GM19099 (cell line): ENCODE data around the gene DACT3.
A peak's percentile ranks its signal among the peaks of the same experiment; 100 is the strongest.

ENCODE experiments used
- POLR2A ChIP-seq: IDR thresholded peaks from 3 replicates; pipeline ENCODE4 v1.6.1; 2011; ENCODE audit warnings: low read depth; ENCODE audit not compliant: insufficient read length; ENCODE audit errors: extremely low read depth

Gene DACT3

DNA sequence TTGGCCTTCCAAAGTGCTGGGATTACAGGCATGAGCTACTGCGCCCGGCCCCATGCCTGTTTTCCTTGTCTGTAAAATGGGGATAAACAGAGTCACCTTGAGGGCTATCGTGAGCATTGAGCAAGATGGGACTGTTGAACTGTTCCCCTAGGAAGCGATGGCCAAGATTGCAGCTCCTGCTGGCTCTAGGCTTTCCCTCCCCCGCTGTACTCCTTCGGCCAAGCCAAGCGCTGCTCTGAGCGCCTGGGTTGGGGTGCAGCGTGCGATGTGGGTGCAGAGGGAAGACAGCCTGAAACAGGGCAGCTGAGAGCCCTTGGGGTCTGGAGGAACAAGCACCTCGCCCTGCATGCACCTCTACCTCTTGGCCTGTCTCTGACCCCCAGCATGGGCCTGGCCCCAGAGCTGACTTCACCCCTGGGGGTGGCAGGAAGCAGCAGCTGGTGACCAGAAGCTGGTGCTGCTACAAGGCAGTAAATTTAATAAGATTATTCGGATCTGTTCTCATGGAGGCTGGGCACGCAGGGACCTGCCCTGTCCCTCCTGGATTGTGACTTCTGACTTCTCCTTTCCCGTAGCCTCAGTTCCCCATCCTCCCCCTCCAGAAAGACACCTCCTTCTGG is 30.3 kb downstream of the DACT3 start:
- TF ChIP-seq POLR2A = no peak

DNA sequence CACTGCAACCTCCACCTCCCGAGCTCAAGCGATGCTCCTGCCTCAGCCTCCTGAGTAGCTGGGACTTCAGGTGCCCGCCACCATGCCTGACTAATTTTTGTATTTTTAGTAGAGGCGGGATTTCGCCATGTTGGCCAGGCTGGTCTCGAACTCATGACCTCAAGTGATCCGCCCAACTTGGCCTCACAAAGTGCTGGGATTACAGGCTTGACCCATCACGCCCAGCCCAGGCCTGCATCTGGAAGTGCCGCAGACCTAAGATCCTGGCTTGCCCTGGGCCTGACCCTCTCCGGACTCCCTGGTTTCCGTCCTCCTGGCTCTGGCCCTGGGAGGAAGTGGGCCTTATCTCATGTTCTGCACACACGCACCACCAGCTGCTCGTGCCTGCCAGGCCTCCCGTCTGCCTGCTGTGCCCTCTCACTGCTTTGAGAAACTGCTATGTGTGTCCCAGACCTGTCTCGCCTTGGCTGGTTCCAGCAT is 31.4 kb downstream of the DACT3 start:
- no peak for TF ChIP-seq POLR2A

DNA sequence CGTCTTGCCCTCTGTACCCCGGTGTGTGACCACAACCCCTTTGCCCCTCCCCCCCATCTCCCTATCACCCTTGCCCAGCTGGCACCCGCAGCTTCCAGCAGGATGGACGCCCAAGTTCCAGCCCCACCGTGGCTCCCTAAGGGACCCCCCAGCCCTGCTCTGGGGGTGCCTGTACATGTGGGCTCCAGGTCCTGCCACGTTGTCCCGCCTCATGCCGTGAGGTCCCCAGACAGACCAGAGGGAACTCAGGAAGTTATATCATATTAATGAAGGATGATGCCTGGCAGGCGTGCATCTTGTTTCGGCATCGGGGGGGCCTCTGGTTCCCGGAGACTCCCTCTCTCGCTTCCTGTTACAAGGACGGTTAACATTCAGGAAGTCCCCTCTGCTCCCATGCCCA is 34.5 kb downstream of the DACT3 start:
- TF ChIP-seq POLR2A = no peak

DNA sequence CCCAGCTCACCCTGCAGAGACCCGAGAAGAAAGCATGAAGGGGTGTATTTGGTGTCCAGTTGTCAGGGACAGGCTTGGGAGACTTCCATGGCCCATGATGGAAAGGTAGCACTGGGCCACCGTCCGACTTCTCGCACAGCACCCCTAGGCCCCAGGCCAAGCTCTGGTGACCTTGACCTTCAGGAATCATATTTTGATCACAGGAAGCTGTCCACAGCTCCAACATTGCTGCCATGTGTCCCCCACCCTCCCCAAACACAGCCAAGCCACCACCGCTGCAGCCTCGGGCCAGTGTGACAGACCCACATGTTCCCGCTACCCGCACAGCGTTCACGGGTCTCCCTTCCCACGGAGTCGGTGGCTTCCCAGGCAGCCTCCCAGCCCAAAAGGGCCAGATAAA is 35.3 kb downstream of the DACT3 start:
- no peak for TF ChIP-seq POLR2A

DNA sequence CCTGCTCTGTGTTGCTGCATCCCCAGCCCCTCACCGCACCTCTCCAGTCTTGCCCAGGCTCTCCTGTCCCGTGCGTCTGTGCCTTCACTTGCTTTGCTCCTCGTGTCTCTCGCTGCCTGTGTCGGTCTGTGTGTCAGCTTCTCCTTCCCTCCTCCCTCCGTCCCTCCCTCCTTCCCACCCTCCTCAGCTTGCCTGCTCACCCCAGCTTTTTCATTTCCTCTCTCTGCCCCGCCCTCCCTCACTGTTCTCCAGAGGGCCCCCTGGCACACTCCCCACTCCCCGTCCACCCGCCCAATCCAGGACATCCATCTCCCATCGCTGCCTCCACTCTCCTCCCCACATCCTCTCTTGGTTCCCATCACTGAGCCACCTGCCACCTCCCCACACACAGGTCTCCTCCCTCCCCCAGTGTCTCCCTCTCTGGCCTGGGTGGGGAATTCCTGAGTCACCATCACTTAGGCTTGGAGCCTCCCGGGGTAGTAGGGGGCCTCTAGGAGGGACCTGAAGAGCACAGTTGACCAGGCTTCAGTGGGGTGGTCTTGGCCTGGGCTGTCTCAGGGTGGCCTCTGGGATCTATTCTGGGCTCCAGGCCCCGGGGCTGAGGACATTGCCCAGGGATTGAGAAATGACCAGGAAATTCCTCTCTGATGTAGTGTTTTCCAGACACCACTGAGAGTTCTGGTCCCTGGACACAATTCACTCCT is 35.9 kb downstream of the DACT3 start, which contains the start of gene PTGIR:
Gene PTGIR, minus strand, starts transcription at position 132 of the 704 bp plus-strand sequence. CDS start 864 bp downstream, outside the sequence.
- peak; percentile 30 for TF ChIP-seq POLR2A

DNA sequence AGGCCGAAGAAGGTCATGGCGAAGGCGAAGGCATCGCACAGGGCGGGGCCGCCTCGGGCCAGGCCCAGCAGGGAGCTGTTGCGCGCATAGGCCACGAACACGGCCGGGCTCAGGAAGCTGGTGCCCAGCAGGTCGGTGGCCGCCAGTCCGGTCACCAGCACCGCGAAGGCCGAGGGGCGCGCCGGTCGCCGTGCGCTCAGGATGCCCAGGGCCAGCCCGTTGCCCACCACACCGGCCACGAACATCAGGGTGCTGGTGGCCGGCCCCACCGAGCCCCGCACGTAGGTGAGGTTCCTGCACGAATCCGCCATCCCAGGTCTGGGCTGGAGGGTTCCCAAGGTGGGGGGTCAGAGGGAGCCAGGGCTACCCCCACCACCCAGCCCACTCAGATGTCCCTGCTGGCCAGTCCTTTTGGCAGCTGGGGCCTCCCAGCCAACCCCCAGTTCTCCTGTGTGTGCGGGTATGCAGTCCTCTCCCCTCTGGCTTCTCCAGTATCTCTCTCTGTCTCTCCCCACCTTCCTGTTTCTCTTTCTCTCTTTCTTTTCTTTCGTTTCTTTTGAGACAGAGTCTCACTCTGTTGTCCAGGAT is 37.0 kb downstream of the DACT3 start:
- no peak for TF ChIP-seq POLR2A

DNA sequence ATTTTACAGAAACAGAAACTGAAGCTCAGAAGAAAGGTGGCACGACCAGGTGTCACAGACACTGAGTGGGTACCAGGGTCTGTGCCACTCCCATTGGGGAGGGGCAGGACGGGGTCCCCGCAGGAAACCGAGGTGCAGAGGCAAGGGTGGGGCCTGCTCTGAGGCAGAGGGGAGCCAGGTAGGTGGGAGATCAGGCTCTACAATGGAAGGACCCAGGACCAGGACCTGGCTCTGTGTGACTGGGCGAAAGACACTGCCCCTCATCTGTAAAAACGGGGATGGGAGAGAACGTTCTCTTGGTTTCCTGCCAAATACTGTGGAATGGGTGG is 38.9 kb downstream of the DACT3 start:
- no peak for TF ChIP-seq POLR2A

DNA sequence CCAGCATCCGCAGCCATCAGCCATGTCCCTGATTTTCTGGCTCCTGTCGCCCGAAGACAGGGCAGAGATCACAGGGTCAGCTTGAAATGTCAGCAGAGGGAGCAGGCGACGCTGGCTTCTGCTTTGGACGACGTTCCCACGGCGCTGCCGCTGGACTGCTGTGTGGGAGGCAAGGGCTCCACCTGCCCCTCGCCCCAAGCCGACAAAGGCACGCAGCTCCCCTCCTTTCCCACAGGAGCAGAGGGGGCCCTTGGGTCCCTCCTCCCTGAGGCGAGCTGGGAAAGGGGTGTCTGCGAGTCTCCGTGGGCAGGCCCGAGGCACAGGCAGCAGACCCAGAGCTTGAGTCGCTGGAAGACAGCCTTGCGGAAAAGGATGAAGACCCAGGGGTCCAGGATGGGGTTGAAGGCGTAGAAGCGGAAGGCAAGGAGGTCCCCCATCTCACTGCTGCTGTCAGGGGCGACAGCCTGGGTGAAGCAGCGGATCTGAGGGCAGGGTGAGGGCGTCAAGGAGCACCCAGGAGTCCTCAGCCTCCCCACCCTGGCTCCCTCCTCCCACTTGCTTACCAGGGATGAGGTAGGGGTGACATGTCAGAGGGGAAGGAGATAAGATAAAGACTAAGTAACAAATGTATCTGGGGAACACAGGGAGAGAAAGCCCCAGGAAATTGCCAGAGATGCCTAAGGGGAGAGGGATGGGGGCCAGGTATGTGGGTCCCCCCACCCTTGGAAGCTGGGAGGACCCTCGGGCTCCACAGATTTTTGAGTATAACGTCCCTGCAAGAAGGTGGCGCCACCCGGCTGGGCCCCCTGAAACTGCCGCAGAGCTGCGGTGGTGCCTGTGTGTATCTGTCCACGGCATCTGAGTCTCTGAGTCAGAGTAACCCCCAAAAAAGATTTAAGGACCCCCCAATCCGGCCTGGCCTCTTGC is 39.5 kb downstream of the DACT3 start:
- no peak for TF ChIP-seq POLR2A

DNA sequence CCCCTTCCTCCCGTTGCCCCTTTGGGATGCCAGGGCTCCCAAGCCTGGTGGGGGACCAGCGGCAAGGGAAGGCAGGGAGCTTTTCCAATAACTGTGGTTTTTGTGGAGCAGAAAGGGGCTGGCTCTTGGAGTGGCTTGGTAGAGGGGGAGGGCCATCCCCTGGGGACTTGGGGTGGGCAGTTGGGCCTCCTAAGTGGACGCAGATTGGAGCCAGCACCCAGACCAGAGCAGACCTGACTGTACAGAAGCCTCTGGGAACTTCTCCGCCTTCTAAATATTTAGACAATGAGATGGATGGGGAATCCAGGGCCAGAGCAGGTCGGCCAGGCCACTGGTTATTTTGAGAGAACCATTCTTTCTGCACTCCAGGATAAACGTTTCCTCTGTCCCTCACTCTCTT is 40.3 kb downstream of the DACT3 start:
- no peak for TF ChIP-seq POLR2A

DNA sequence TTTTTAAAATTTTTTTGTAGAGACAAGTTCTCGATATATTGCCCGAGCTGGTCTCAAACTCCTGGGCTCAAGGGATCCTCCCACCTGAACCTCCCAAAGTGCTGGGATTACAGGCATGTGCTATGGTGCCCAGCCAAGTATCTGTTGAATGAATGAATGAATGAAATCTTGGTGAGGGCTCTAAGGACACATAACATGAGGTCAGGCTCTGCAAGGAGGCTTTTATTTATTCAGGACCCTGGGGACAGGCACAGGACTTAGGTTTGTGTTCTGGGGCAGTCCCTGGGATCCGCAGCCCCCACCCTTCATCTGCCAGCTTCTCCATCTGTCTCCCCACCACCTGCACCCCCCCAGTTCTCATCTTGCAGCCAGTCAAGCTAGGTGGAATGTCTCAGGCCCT is 40.7 kb downstream of the DACT3 start:
- TF ChIP-seq POLR2A = no peak

DNA sequence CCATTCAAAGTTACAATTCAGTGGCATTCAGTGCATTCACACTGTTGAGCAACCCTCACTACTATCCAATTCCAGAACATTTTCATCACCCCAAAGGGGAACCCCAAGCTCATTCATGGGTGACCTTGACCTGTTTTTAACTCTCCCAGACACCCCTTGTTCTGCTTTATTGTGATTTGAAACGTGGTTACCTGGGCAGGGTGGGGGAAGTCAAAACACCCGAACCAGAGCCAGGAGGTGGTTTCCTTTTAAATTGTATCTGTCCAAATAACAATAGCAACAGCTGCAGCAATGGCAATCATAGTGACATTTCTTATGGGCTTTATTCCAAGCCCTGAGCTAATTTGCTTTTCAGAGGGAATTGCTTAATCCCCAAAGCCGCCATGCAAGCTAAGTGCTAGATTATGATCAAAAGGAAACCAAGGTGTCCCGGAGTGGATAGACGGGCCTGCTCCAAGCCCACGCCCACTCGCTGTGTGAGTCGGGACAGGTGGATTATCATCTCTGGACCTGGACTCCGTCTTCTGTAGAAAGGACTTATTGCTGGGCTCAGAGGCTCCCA is 42.2 kb downstream of the DACT3 start:
- no peak for TF ChIP-seq POLR2A

DNA sequence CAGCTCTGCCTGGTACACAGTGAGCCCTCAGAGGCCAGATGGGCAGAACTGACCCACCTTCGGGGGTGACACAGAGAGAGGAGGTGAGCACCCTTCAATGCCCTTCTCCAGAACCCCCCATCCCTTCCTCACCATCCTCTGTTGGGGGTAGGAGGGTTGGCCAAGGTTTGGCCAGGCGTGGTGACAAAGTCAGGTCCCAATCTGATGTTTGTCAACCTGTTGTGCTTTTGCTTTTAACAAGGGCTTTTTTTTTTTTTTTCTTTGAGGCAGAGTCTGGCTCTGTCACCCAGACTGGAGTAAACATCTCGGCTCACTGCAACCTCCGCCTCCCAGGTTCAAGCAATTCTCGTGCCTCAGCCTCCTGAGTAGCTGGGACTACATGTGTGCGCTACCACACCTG is 43.4 kb downstream of the DACT3 start:
- TF ChIP-seq POLR2A = no peak

DNA sequence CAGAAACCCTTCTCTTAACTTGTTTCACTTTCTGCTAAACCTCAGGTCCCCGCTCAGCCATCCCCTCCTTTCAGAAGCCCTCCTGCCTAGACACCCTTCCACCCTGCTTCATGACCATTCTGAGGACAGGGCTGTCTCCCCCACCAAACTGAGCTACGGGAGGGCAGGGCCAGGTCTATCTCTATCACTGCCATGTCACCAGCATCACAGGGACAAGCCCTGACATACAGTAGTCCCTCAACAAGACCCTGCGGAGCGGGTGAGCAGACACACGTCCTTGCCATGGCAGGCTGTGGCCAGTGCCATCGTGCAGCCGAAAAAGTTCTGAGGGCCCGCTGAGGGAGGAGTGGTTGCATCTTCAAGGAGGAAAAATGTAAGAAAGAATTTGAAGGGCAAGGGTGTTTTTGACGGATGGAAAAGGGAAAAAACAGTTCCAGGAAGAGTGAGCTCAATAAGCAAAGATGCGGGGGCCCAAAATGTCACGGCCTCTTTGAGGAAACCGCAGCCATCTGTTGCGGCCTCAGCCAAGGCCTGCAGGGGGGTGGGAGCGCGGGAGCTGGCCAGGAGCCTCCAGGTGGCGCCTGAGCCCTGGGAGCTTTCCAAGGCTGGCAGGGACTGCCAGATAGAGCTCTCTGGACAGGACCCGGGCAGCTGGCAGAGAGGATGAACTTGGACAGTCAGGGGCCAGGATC is 44.2 kb downstream of the DACT3 start:
- TF ChIP-seq POLR2A = no peak

DNA sequence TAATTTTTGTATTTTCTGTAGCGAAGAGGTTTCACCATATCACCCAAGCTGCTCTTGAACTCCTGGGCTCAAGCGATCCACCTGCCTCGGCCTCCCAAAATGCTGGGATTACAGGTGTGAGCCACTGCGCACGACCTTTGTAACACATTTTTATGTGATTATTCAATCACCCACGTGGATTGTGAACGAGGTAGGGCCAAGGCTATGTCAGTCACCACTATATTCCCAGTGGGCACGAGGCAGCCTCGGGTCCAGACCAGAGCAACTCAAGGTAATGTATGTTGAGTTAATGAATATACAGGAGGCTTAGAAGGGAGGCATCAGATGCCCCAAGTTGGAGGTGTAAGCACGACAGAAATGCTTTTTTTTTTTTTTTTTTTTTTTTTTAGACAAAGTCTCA is 45.0 kb downstream of the DACT3 start:
- no peak for TF ChIP-seq POLR2A

DNA sequence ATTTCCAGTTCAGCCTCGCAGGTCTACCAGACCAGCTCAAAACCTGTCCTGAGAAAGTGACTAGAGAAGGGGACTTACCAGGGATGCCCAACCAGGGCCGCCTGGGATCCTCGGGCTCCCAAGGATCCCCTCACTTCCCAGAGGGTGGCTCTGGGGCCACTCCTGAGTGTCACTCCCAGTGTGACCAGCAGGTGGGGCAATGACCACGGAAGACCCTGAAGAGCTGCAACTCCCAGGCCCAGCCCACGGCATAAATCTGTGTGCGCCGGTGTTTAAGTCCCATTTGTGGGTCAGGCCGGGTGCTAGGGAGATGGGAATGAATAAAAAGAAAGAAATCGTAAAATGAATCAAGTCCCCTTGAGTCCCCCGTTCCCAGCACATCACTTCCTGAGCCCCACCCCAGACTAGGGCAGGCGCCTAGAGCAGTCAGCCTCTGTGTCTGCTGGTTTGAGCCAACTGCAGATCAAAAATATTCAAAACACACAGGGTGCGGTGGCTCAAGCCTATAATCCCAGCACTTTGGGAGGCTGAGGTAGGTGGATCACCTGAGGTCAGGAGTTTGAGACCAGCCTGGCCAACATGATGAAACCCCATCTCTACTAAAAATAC is 46.8 kb downstream of the DACT3 start:
- no peak for TF ChIP-seq POLR2A

DNA sequence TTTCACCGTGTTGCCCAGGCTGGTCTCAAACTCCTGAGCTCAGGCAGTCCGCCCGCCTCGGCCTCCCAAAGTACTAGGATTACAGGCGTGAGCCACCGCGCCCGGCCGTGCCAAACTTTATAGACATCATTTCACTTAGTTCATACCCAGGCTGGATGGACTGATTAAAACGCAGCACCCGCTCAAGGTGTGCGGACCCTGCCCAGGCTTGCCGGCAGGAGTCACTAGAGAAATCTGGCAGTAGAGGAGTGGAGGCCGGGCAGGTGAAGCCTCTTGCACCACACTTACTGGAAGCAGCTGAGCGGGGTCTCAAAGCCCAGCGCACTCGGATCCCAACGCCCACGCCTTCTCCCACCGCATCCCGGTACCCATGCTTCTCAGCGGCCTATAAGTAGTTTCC is 47.5 kb downstream of the DACT3 start:
- TF ChIP-seq POLR2A = no peak
